RKO (cell line): ENCODE results near the gene PDZK1IP1.

ENCODE experiments used
- DNase-seq: peaks from one replicate; pipeline ENCODE4 v3.0.0-alpha.2; 2016; ENCODE audit warnings: low spot score

Gene PDZK1IP1, protein sequence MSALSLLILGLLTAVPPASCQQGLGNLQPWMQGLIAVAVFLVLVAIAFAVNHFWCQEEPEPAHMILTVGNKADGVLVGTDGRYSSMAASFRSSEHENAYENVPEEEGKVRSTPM

GRCh38 chr1:47189844-47190508 lies at the start of gene PDZK1IP1:
TSS of gene PDZK1IP1 (minus strand) at chr1:47190036. CDS start at chr1:47189932, 104 bp downstream.
- no peak for DNase-seq

- no peak for DNase-seq
These were observed 49.2 kb upstream of the PDZK1IP1 start for GRCh38 chr1:47238935-47239592.

DNA sequence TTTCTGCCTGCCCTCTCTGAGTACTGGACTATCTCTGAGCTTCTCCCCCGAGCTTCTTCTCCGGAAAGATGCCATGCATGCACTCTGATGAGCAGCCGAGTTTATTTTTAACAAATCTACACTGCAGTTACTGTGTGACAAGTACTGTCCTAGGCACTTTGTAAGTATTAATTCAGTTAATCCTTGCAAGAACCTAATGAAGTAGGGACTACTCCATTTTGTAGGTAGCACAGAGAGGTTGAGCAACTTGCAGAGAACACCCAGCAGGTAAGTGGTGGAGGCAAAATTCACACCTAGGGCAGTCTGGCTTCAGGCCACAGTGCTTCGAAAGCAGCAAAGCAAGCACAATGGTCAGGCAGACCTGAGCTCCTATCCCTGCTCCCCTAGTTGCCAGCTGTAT lies 46.0 kb upstream of the PDZK1IP1 start:
- DNase-seq: no peak

GRCh38 chr1:47235241-47235681 lies 45.4 kb upstream of the PDZK1IP1 start:
- no peak for DNase-seq

DNA sequence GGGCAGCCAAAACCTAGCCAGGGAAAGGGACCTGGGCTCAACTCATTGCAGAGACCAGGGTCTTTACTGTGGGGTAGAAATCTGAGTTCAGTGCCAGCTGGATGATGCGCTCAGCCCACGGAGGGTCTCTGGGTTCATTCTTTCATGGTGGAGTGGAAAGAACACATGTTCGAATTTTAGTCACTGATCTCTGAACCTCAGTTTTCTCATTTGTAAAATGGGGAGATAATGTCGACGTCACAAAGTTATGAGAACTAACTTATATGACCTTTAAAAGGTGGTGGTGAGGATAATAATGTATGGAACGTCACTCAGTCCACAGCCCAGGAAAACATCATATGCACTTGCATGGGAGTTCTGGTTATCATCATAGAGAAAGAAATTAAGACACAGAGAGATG lies 43.4 kb upstream of the PDZK1IP1 start:
- DNase-seq: no peak

GRCh38 chr1:47232187-47232874 lies 42.5 kb upstream of the PDZK1IP1 start, which contains the start of gene TAL1:
TSS of gene TAL1 (minus strand) at chr1:47232225. CDS start at chr1:47225888, 6,337 bp downstream.
- DNase-seq: no peak

GRCh38 chr1:47231301-47232186 lies 41.7 kb upstream of the PDZK1IP1 start:
- DNase-seq: no peak

- no peak for DNase-seq
These were observed 41.0 kb upstream of the PDZK1IP1 start for GRCh38 chr1:47230692-47231300.

- DNase-seq: no peak
These were observed 40.3 kb upstream of the PDZK1IP1 start for GRCh38 chr1:47229886-47230691.

DNA sequence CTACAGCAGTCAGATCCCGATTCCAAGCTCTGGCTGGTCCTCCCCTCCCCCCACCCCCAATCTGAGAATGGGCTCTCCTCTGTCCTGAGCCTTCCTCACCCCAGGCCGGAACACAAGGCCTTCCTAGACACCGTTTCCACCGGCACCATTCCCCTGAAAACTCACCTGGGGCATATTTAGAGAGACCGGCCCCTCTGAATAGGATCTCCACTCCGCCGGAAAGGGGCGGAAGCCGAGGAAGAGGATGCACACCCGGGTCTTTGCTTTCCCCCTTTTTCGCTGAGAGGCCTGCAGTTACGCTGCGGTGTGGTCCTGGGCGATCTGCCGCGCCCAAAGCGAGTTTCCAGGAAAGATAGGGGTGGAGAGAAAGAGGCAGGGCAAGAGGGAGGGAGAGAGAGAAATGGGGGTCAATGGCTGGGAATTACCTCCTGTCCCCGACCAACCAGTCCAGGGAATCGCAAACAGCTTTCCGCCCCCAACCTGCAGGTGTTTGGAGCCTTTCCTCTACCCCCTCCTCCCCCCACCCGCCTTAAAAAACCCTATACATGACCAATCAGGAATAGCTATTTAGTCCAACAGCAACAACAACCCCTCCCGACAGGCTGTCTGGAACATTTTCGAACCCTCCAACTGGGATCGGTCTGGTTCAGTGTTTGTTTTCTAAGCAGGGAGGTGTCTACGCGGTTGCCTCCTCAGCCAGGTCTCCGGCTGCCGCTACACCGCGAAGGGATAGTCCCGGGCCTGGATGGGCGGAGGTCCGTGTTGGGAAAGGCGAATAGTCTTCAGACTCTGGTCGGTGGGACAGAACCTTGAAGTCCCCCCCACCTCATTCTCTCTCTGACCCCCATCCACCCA lies 39.4 kb upstream of the PDZK1IP1 start:
- DNase-seq: no peak

DNA sequence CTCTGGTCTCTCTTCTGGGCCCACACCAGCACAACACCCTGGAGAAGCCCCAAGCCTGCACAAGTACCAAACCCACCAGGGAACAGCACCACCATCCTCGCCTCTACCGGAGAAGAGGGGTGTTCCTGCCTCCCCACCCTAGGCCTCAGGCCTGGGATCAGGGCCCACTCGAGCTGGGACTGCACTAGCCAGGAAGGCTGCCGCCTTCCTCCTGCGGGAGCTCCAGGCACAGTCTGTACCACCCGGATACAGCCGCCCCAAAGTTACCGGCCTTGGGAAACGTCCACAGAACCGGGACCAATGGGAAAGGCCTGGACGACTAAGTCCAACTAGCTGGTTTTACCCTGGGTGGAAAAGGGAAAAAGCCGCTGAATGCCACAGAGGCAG lies 38.8 kb upstream of the PDZK1IP1 start:
- no peak for DNase-seq

DNA sequence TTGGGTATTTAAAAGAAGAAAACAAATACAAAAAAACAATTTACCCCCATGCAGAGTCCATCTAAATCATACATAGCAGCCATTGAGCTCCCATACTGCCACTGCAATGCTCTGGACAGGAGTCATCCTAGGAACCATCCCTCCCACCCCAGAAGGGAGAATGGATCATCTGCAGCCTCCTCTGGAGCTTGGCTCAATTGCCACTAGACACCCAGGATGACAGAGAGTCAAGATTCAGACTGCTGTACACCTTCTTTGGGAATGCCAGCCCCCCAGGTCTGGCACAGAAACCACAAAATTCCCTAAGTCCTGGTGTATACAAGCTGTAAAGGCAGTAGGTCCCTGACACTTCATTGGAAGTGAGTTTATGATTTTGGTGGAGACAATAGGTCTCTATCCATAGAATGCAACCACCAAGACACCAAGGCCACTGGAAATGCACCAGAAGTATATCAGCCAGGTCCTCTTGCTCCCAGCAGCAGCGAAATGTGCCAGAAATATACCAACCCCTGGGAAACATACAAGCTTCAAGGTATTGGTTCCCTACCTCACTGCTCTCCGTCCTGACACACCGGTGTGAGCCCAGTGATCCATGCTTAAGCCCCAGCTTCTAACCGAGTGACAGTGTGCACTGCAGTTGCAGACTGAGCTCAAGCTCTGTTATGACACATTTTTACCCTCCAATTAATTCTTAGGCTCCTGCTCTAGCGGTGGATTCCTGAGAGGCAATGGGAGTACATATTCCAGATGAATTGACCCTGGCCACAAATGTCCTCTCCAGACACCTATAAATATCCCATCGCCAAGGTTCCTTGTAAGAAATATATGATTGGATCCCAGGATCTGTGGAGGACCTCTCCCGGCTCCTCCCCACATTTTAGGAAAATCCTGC lies 37.8 kb upstream of the PDZK1IP1 start:
- no peak for DNase-seq

- no peak for DNase-seq
These were observed 37.0 kb upstream of the PDZK1IP1 start for GRCh38 chr1:47226839-47227215.

GRCh38 chr1:47226121-47226838 lies 36.4 kb upstream of the PDZK1IP1 start:
- DNase-seq: no peak

DNA sequence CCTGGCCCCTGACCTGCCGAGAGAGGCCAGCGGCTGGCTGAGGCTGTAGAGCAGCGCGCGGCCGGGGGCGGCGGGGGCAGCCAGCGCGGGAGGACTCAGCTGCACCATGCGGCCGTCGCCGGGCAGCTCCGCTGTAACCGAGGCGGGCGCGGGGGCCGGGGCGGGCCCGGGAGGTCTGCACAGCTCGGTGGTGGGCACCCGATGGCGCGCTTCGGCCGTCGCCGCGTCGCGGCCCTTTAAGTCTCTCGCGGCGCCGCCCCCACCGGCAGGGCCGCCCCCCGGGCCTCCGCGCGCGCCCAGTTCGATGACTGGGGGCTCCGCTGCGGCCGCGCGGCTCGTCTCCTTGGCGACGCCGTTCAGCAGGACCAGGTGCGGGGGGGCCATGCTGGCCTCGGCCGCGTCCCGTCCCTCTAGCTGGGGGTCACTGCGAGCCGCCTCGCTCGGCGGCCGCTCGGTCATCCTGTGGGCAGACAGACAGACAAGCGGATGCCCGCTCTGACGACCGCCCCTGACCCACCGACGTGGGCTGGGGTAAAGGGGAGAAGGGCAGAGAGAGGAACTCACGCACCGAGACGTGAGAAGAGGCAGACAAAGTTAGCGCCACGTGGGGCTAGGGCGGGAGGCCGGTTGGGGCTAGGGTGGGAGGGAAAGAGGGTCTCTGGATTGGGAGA lies 35.7 kb upstream of the PDZK1IP1 start:
- no peak for DNase-seq

DNA sequence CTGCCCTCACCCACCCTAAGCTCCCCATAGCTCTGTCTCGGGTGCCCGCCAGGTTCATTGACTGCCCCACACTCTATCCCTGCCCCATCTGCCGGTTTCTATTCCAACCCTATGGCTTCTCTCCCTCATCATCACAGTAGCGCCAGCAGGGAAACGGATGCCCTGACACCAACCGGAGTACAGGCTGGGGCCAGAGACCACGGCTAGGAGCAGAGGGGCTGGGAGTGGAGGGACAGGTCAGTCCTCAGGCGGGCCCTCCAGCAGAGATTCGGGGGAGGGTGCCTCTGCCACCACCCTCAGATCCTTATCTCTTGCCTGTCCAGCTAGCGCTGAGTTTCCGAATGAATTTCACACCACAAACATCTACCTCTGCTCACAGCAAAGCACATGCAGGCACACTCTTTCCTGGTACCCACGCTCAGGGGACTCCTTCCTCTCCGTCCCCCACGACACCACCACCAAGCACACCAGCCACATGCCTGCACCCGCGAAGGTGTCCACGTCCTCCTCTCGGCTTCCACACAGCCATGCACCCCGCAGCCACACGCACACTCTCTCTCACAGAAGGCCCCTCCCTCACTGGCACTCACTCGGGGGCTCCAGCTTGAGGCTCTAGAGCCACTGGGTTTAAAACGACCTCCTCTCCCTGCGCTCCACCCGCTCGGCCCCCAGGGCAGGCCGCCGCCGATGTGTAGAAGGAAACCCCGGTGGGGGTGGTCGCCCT lies 35.0 kb upstream of the PDZK1IP1 start:
- DNase-seq: no peak
